H9 (cell line): ENCODE data around the gene NDE1. TPM values are rescaled to one million over a fixed set of nuclear protein-coding genes. Genes with fewer than 3 reads are reported as not detected.

ENCODE experiments used
- DNase-seq: peaks from one replicate; pipeline ENCODE4 v3.0.0-alpha.2; 2017
- H2AFZ ChIP-seq: one replicate; pipeline ENCODE4 v1.6.1; 2013; ENCODE audit warnings: mild to moderate bottlenecking, low read length, control low read depth, moderate library complexity
- H2AK5ac ChIP-seq: 2 replicates; pipeline ENCODE4 v1.6.1; 2013; ENCODE audit warnings: low read length, control low read depth, mixed read lengths; ENCODE audit not compliant: insufficient read length
- H2BK120ac ChIP-seq: one replicate; pipeline ENCODE4 v1.6.1; 2013; ENCODE audit warnings: low read depth, mild to moderate bottlenecking, low read length, control low read depth, inconsistent platforms; ENCODE audit not compliant: poor library complexity, severe bottlenecking
- H2BK12ac ChIP-seq: 2 replicates; pipeline ENCODE4 v1.6.1; 2013; ENCODE audit warnings: low read length, control low read depth, mixed read lengths, low read depth; ENCODE audit not compliant: insufficient read length
- H2BK15ac ChIP-seq: 2 replicates; pipeline ENCODE4 v1.6.1; 2013; ENCODE audit warnings: low read depth, low read length, control low read depth
- H2BK20ac ChIP-seq: one replicate; pipeline ENCODE4 v1.6.1; 2013; ENCODE audit warnings: low read depth, mild to moderate bottlenecking, low read length, control low read depth, inconsistent platforms; ENCODE audit not compliant: poor library complexity, severe bottlenecking
- H2BK5ac ChIP-seq: 2 replicates; pipeline ENCODE4 v1.6.1; 2013; ENCODE audit warnings: low read length, control low read depth, mixed read lengths; ENCODE audit not compliant: insufficient read length
- H3K14ac ChIP-seq: 2 replicates; pipeline ENCODE4 v1.6.1; 2013; ENCODE audit warnings: low read length, control low read depth; ENCODE audit not compliant: insufficient read depth
- H3K18ac ChIP-seq: 2 replicates; pipeline ENCODE4 v1.6.1; 2013; ENCODE audit warnings: low read depth, mild to moderate bottlenecking, mixed read lengths, low read length, control low read depth; ENCODE audit not compliant: insufficient read length
- H3K23ac ChIP-seq: 2 replicates; pipeline ENCODE4 v1.6.1; 2013; ENCODE audit warnings: low read length, control low read depth, mixed read lengths, low read depth; ENCODE audit not compliant: insufficient read length
- H3K23me2 ChIP-seq: 2 replicates; pipeline ENCODE4 v1.6.1; 2013; ENCODE audit warnings: low read depth, mild to moderate bottlenecking, mixed read lengths, low read length, control low read depth; ENCODE audit not compliant: insufficient read length, poor library complexity, severe bottlenecking
- H3K27ac ChIP-seq: 2 replicates; pipeline ENCODE4 v1.5.1; 2013; ENCODE audit warnings: low read length, control low read depth, mixed read lengths, low read depth; ENCODE audit not compliant: insufficient read length
- H3K27me3 ChIP-seq: 2 replicates; pipeline ENCODE4 v1.6.1; 2013; ENCODE audit warnings: low read length, control low read depth, inconsistent platforms; ENCODE audit not compliant: insufficient read depth
- H3K4ac ChIP-seq: 2 replicates; pipeline ENCODE4 v1.6.1; 2013; ENCODE audit warnings: low read depth, mild to moderate bottlenecking, control low read depth, inconsistent platforms, low read length, moderate library complexity
- H3K4me1 ChIP-seq: 2 replicates; pipeline ENCODE4 v1.6.1; 2013; ENCODE audit warnings: low read length, control low read depth, inconsistent platforms; ENCODE audit not compliant: insufficient read depth
- H3K4me2 ChIP-seq: 2 replicates; pipeline ENCODE4 v1.6.1; 2013; ENCODE audit warnings: low read length, control low read depth, mixed read lengths; ENCODE audit not compliant: insufficient read length, insufficient read depth
- H3K56ac ChIP-seq: 2 replicates; pipeline ENCODE4 v1.6.1; 2013; ENCODE audit warnings: low read depth, mild to moderate bottlenecking, mixed read lengths, low read length, control low read depth; ENCODE audit not compliant: insufficient read length
- H3K79me1 ChIP-seq: 2 replicates; pipeline ENCODE4 v1.6.1; 2013; ENCODE audit warnings: low read depth, mild to moderate bottlenecking, moderate library complexity, low read length, control low read depth, inconsistent platforms; ENCODE audit not compliant: insufficient read depth, poor library complexity, severe bottlenecking
- H3K79me2 ChIP-seq: 2 replicates; pipeline ENCODE4 v1.6.1; 2013; ENCODE audit warnings: low read length, control low read depth, inconsistent platforms; ENCODE audit not compliant: insufficient read depth
- H3K9ac ChIP-seq: 2 replicates; pipeline ENCODE4 v1.6.1; 2013; ENCODE audit warnings: low read length, control low read depth, mixed read lengths; ENCODE audit not compliant: insufficient read length; ENCODE audit errors: extremely low read depth
- H3K9me3 ChIP-seq: one replicate; pipeline ENCODE4 v1.6.1; 2013; ENCODE audit warnings: low read depth, low read length, inconsistent platforms; ENCODE audit not compliant: control insufficient read depth
- H3T11ph ChIP-seq: one replicate; pipeline ENCODE4 v1.6.1; 2013; ENCODE audit warnings: mild to moderate bottlenecking, low read length, control low read depth, inconsistent platforms
- H4K20me1 ChIP-seq: one replicate; pipeline ENCODE4 v1.6.1; 2013; ENCODE audit not compliant: control insufficient read depth, insufficient read length, insufficient read depth
- H4K5ac ChIP-seq: 2 replicates; pipeline ENCODE4 v1.6.1; 2013; ENCODE audit warnings: low read depth, mild to moderate bottlenecking, mixed read lengths, low read length, control low read depth; ENCODE audit not compliant: insufficient read length
- H4K8ac ChIP-seq: replicated peaks from 2 replicates; pipeline ENCODE4 v1.6.1; 2013; ENCODE audit warnings: low read length, control low read depth, mixed read lengths, low read depth; ENCODE audit not compliant: insufficient read length
- H4K91ac ChIP-seq: 2 replicates; pipeline ENCODE4 v1.6.1; 2013; ENCODE audit warnings: low read depth, mild to moderate bottlenecking, moderate library complexity, mixed read lengths, low read length, control low read depth; ENCODE audit not compliant: insufficient read length
- H3K27ac Mint-ChIP-seq, 3 experiments: 2 replicates in 2 of 3; 3 replicates in 1 of 3; pipeline ENCODE4 v1.8.0; 2020 to 2021; ENCODE audit warnings: mixed read lengths in 3 of 3, mild to moderate bottlenecking in 1 of 3, moderate library complexity in 1 of 3
- H3K27me3 Mint-ChIP-seq: 2 replicates; pipeline ENCODE4 v1.8.0; 2021; ENCODE audit warnings: low read depth, mild to moderate bottlenecking, moderate library complexity, mixed read lengths
- H3K36me3 Mint-ChIP-seq, 3 experiments: 2 replicates in 2 of 3; 3 replicates in 1 of 3; pipeline ENCODE4 v1.8.0; 2020 to 2021; ENCODE audit warnings: low read depth in 3 of 3, mixed read lengths in 3 of 3; ENCODE audit not compliant: insufficient read depth in 1 of 3
- H3K4me1 Mint-ChIP-seq, 2 experiments: 2 replicates each; pipeline ENCODE4 v1.8.0; 2020; ENCODE audit warnings: mixed read lengths in 2 of 2
- H3K4me3 Mint-ChIP-seq, 2 experiments: 2 replicates in 1 of 2; 3 replicates in 1 of 2; pipeline ENCODE4 v1.8.0; 2020 to 2021; ENCODE audit warnings: mild to moderate bottlenecking in 2 of 2, mixed read lengths in 2 of 2, moderate library complexity in 1 of 2
- H3K9me3 Mint-ChIP-seq, 2 experiments: 2 replicates in 1 of 2; 3 replicates in 1 of 2; pipeline ENCODE4 v1.8.0; 2020; ENCODE audit warnings: mild to moderate bottlenecking in 2 of 2, mixed read lengths in 2 of 2, moderate library complexity in 1 of 2
- CTCF ChIP-seq: fragments of 200-600 bp; sonication (generic); conservative IDR thresholded peaks from 3 replicates; pipeline ENCODE4 v1.8.0; 2021; ENCODE audit warnings: antibody characterized with exemption, mild to moderate bottlenecking
- WGBS: extraction: QIAGEN DNeasy Blood & Tissue Kit; methylation state at CpG from one replicate; pipeline ENCODE4 v1.1.7; 2013; ENCODE audit warnings: missing lambda C conversion rate, low lambda C conversion rate, mixed read lengths; ENCODE audit not compliant: insufficient read length; ENCODE audit errors: extremely low coverage; 5-methylcytosine and 5-hydroxymethylcytosine counted together
- total RNA-seq: library from RNA; stranded (reverse); gene quantifications from 2 replicates; pipeline ENCODE4 v1.2.1, GENCODE V29; 2021

NDE1 gene
- total RNA-seq, 1 experiment from 2014 or later = 49.6 TPM

- no peaks in the 10 kb centered on the region for H3K9me3 Mint-ChIP-seq
- no peak overlapping the region for H3K4me3 Mint-ChIP-seq
- no peak overlapping the region for H3K9ac ChIP-seq
- H3K9me3 ChIP-seq = no peaks in the 10 kb centered on the region
- no peak overlapping the region for H2BK12ac ChIP-seq
- no peaks in the 10 kb centered on the region; the same call in 1 of the 2 replicates for H3K27me3 Mint-ChIP-seq
- no peak overlapping the region for H4K91ac ChIP-seq
- no peaks in the 10 kb centered on the region for H4K20me1 ChIP-seq
- H3K79me1 ChIP-seq = no peaks in the 10 kb centered on the region
- H3K23me2 ChIP-seq = no peaks in the 10 kb centered on the region
- H3K23ac ChIP-seq = no peak overlapping the region
- H3K27ac Mint-ChIP-seq = peak overlapping the region in 1 of 3 experiments; percentile 69; a peak in 2 of 7 replicates
- no peak for DNase-seq
- no peaks in the 10 kb centered on the region for H3K79me2 ChIP-seq
- H2BK5ac ChIP-seq = no peak overlapping the region
- no peak overlapping the region for H2BK120ac ChIP-seq
- H3T11ph ChIP-seq = no peak overlapping the region
- no peak overlapping the region for H2AK5ac ChIP-seq
- no peak overlapping the region for H4K8ac ChIP-seq
- H3K36me3 Mint-ChIP-seq = no peaks in the 10 kb centered on the region
- no peak overlapping the region for H3K27ac ChIP-seq
- H3K4ac ChIP-seq = no peak overlapping the region
- no peak overlapping the region for H2AFZ ChIP-seq
- peaks cover 2 to 15% of the 10 kb centered on the region in 2 experiments; a peak in 3 of 4 replicates for H3K4me1 Mint-ChIP-seq
- no peak overlapping the region for H3K14ac ChIP-seq
- no CpG with 5 or more reads among the region's 1 CpG for WGBS
- no peak overlapping the region for H2BK20ac ChIP-seq
- no peaks in the 10 kb centered on the region for H3K27me3 ChIP-seq
- H4K5ac ChIP-seq = no peak overlapping the region
- H3K4me2 ChIP-seq = no peak overlapping the region
- TF ChIP-seq CTCF = no peak
- H2BK15ac ChIP-seq = no peak overlapping the region
- H3K56ac ChIP-seq = no peak overlapping the region
- no peaks in the 10 kb centered on the region for H3K4me1 ChIP-seq
- no peak overlapping the region for H3K18ac ChIP-seq
Observed at GRCh38 chr16:15743657-15744056, 93.6 kb downstream of the NDE1 start.
